Panc1 (cell line): ENCODE data around the gene HINT2.

Source experiments
- POLR2AphosphoS5 ChIP-seq: IDR thresholded peaks from 2 replicates; pipeline ENCODE4 v1.6.1; 2012; ENCODE audit warnings: mild to moderate bottlenecking, low read depth, low read length, moderate library complexity
- REST ChIP-seq, 2 experiments: IDR thresholded peaks; 2 replicates each; pipeline ENCODE4 v1.6.1; 2011 to 2012; ENCODE audit warnings: low read depth in 2 of 2, control low read depth in 1 of 2, low read length in 1 of 2, mild to moderate bottlenecking in 1 of 2, moderate library complexity in 1 of 2; ENCODE audit not compliant: insufficient read depth in 1 of 2
- SIN3A ChIP-seq: IDR thresholded peaks from 2 replicates; pipeline ENCODE4 v1.6.1; 2012; ENCODE audit warnings: low read depth, mild to moderate bottlenecking, low read length, moderate library complexity, borderline replicate concordance; ENCODE audit not compliant: insufficient read depth
- TCF7L2 ChIP-seq: IDR thresholded peaks from 2 replicates; pipeline ENCODE4 v1.6.1; 2011; ENCODE audit warnings: mild to moderate bottlenecking, low read depth, low read length, inconsistent platforms
- TF ChIP-seq, protein P1 (sequence below): fragments of 450-650 bp; IDR thresholded peaks from 2 replicates; pipeline ENCODE4 v1.5.1; 2017; ENCODE audit warnings: mild to moderate bottlenecking

GRCh38 chr9:35863583-35863982, 48.7 kb upstream of the HINT2 start:
- TF ChIP-seq, protein P1, sequence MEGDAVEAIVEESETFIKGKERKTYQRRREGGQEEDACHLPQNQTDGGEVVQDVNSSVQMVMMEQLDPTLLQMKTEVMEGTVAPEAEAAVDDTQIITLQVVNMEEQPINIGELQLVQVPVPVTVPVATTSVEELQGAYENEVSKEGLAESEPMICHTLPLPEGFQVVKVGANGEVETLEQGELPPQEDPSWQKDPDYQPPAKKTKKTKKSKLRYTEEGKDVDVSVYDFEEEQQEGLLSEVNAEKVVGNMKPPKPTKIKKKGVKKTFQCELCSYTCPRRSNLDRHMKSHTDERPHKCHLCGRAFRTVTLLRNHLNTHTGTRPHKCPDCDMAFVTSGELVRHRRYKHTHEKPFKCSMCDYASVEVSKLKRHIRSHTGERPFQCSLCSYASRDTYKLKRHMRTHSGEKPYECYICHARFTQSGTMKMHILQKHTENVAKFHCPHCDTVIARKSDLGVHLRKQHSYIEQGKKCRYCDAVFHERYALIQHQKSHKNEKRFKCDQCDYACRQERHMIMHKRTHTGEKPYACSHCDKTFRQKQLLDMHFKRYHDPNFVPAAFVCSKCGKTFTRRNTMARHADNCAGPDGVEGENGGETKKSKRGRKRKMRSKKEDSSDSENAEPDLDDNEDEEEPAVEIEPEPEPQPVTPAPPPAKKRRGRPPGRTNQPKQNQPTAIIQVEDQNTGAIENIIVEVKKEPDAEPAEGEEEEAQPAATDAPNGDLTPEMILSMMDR: no peak
- TF ChIP-seq POLR2AphosphoS5: no peak
- no peak for TF ChIP-seq TCF7L2
- TF ChIP-seq SIN3A: no peak
- TF ChIP-seq REST (IDR thresholded peaks at IDR 0.05; ENCODE audit: insufficient read depth in 1 of 2, low read depth in 2 of 2, low read length in 1 of 2): no peak
